GM12878 (cell line): ENCODE results near the gene IL4I1. TPM values are rescaled to one million over a fixed set of nuclear protein-coding genes. Genes with fewer than 3 reads are reported as not detected.

Experiments
- BACH1 ChIP-seq: fragments of 450-650 bp; IDR thresholded peaks from 2 replicates; pipeline ENCODE4 v1.6.1; 2017; ENCODE audit warnings: mild to moderate bottlenecking, borderline replicate concordance
- BHLHE40 ChIP-seq, 2 experiments: fragments of 450-650 bp in 1 of 2; IDR thresholded peaks; 2 replicates each; pipeline ENCODE4 v1.6.1; 2011 to 2017; ENCODE audit warnings: low read depth in 2 of 2, borderline replicate concordance in 1 of 2, improper control_type of control experiment in 1 of 2, low read length in 1 of 2, mild to moderate bottlenecking in 1 of 2
- BRCA1 ChIP-seq: IDR thresholded peaks from 2 replicates; pipeline ENCODE4 v1.6.1; 2011; ENCODE audit warnings: low read depth, low read length, improper control_type of control experiment
- CUX1 ChIP-seq: IDR thresholded peaks from 2 replicates; pipeline ENCODE4 v1.6.1; 2012; ENCODE audit warnings: improper control_type of control experiment, low read depth, low read length; ENCODE audit not compliant: insufficient replicate concordance
- EGR1 ChIP-seq, 2 experiments: IDR thresholded peaks; 1 replicate in 1 of 2; 2 replicates in 1 of 2; pipeline ENCODE4 v1.6.1; 2011 to 2012; ENCODE audit warnings: low read depth in 2 of 2, low read length in 2 of 2, borderline replicate concordance in 1 of 2, mild to moderate bottlenecking in 1 of 2, moderate library complexity in 1 of 2
- GATAD2B ChIP-seq: fragments of 450-650 bp; conservative IDR thresholded peaks from 2 replicates; pipeline ENCODE4 v1.6.1; 2017; ENCODE audit warnings: low read depth, mild to moderate bottlenecking, moderate library complexity
- HDGF ChIP-seq: fragments of 450-650 bp; IDR thresholded peaks from 2 replicates; pipeline ENCODE4 v1.6.1; 2016; ENCODE audit warnings: antibody characterized with exemption
- IKZF2 ChIP-seq, 2 experiments: fragments of 450-650 bp; IDR thresholded peaks; 2 replicates each; pipeline ENCODE4 v1.6.1; 2017; ENCODE audit warnings: mild to moderate bottlenecking in 2 of 2, moderate library complexity in 2 of 2
- MXI1 ChIP-seq: fragments of 150-350 bp; IDR thresholded peaks from 2 replicates; pipeline ENCODE4 v1.6.1; 2011; ENCODE audit warnings: low read depth, mild to moderate bottlenecking, inconsistent platforms, low read length, improper control_type of control experiment
- NFYA ChIP-seq: IDR thresholded peaks from 2 replicates; pipeline ENCODE4 v1.6.1; 2011; ENCODE audit warnings: low read depth, mild to moderate bottlenecking, low read length, improper control_type of control experiment, borderline replicate concordance
- RB1 ChIP-seq: fragments of 450-650 bp; formaldehyde crosslinking; IDR thresholded peaks from 2 replicates; pipeline ENCODE4 v1.6.1; 2017; ENCODE audit warnings: mild to moderate bottlenecking, borderline replicate concordance
- SMARCA5 ChIP-seq: fragments of 450-650 bp; IDR thresholded peaks from 2 replicates; pipeline ENCODE4 v1.6.1; 2017; ENCODE audit warnings: mild to moderate bottlenecking
- SMC3 ChIP-seq: IDR thresholded peaks from 2 replicates; pipeline ENCODE4 v1.6.1; 2011; ENCODE audit warnings: low read length, improper control_type of control experiment, borderline replicate concordance
- SUZ12 ChIP-seq: fragments of 200-600 bp; sonication (generic); IDR thresholded peaks from one replicate; pipeline ENCODE4 v1.6.1; 2018; ENCODE audit warnings: antibody characterized with exemption, mild to moderate bottlenecking; ENCODE audit not compliant: unreplicated experiment
- TCF12 ChIP-seq: IDR thresholded peaks from 2 replicates; pipeline ENCODE4 v1.6.1; 2011; ENCODE audit warnings: low read depth, mild to moderate bottlenecking, low read length
- ZNF24 ChIP-seq: fragments of 450-650 bp; IDR thresholded peaks from 2 replicates; pipeline ENCODE4 v1.6.1; 2017; ENCODE audit warnings: antibody characterized with exemption, mild to moderate bottlenecking
- ZSCAN29 ChIP-seq: fragments of 450-650 bp; IDR thresholded peaks from 2 replicates; pipeline ENCODE4 v1.6.1; 2017; ENCODE audit warnings: mild to moderate bottlenecking, moderate library complexity
- polyA plus RNA-seq, 11 experiments: library from polyadenylated mRNA; depleted of rRNA in 4 of 11; unstranded in 6 of 11; stranded (reverse) in 5 of 11; fragments of >200 nt; fragmentation: Nextera tagmentation in 4 of 11; fragmentation: Illumina TruSeq in 1 of 11; extraction: Ambion mirVana in 4 of 11; extraction: Trizol in 1 of 11; gene quantifications; 1 replicate in 1 of 11; 2 replicates in 10 of 11; pipeline versions ENCODE4 v1.2.1 to v1.2.3, GENCODE V29; 2011 to 2016; ENCODE audit warnings: inconsistent platforms in 2 of 11, missing spikeins in 2 of 11, low read depth in 1 of 11
- total RNA-seq, 4 experiments: library from RNA; depleted of rRNA in 3 of 4; stranded (reverse); fragments of >200 nt in 3 of 4; fragmentation: Illumina TruSeq in 1 of 4; extraction: Trizol in 1 of 4; gene quantifications; 2 replicates each; pipeline versions ENCODE4 v1.2.1 to v1.2.3, GENCODE V29; 2013 to 2021
- TF ChIP-seq, protein P1 (sequence below): fragments of 450-650 bp; IDR thresholded peaks from 2 replicates; pipeline ENCODE4 v1.6.1; 2018; ENCODE audit warnings: borderline replicate concordance, mild to moderate bottlenecking; ENCODE audit not compliant: partially characterized antibody

Gene IL4I1
- total and polyA plus RNA-seq, 10 of the 15 experiments (the other 5 are each of a cell fraction or from before 2014, with no cell fraction given), result 0.62 to 83.8 (median 42.8) TPM

DNA sequence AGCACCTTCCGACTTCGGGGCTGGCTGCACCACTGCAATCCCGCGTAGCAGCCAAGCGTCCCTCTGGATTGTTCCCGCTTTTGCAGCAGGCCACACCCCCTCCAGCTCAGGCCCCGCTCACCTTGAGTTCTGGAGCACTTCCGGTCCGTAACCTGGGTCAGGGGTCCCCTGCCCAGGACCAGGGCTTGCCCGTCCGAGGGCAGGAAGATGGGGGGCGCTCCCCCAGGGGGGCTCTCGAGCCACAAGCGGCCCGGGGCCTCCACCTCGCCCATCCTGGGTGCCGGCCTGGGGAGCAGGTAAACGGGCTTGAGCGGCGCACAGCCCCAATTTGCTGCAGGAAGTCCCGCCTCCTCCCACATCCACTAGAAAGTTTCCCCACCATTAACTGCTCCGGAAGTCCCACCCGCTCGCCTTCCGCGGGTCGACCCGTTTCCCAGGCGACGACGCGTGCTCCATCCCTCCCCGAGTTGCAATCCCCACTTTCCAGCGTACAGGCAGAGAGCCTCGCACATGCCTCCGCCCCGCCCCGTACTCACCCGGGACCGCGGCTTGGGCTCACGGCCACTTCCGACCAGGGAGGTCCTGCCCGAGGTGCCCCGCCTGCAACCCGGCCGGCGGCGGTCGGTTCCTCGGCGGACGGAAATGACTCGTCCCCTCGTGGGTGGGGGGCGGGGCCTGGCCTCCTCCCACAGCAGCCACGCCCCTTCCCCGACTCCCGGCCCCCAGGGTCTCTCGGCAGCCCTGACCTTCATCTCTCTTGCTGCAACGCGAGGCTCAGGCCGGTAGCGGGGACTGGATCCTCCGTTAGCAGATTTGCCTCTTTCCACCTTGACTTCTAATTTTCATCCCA lies 29.5 kb downstream of the IL4I1 start, which contains the start of gene PNKP (continued):
- TF ChIP-seq CUX1, result no peak
- TF ChIP-seq GATAD2B, result peak; percentile 90
- TF ChIP-seq TCF12, result no peak
- TF ChIP-seq SMC3, result no peak; the same call in 1 of the 2 replicates
- TF ChIP-seq HDGF, result peak; percentile 76; the same call in 1 of the 2 replicates
- TF ChIP-seq, protein P1, sequence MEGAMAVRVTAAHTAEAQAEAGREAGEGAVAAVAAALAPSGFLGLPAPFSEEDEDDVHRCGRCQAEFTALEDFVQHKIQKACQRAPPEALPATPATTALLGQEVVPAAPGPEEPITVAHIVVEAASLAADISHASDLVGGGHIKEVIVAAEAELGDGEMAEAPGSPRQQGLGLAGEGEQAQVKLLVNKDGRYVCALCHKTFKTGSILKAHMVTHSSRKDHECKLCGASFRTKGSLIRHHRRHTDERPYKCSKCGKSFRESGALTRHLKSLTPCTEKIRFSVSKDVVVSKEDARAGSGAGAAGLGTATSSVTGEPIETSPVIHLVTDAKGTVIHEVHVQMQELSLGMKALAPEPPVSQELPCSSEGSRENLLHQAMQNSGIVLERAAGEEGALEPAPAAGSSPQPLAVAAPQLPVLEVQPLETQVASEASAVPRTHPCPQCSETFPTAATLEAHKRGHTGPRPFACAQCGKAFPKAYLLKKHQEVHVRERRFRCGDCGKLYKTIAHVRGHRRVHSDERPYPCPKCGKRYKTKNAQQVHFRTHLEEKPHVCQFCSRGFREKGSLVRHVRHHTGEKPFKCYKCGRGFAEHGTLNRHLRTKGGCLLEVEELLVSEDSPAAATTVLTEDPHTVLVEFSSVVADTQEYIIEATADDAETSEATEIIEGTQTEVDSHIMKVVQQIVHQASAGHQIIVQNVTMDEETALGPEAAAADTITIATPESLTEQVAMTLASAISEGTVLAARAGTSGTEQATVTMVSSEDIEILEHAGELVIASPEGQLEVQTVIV, result peak; percentile 53
- TF ChIP-seq SUZ12, result no peak
- peak in 1 of 2 experiments; percentile 88; a peak in 2 of 3 replicates for TF ChIP-seq EGR1 (IDR thresholded peaks at IDR 0.05; ENCODE audit: borderline replicate concordance in 1 of 2, low read depth in 2 of 2, low read length in 2 of 2)
- TF ChIP-seq BRCA1, result no peak
- no peak for TF ChIP-seq IKZF2 (IDR thresholded peaks at IDR 0.05)
- peak; percentile 79; the same call in 1 of the 2 replicates for TF ChIP-seq RB1
- TF ChIP-seq BHLHE40 (IDR thresholded peaks at IDR 0.05; ENCODE audit: borderline replicate concordance in 1 of 2, low read depth in 2 of 2, low read length in 1 of 2), result peak; percentile 72 to 89
- TF ChIP-seq ZNF24, result no peak
- TF ChIP-seq ZSCAN29, result no peak
- TF ChIP-seq NFYA, result no peak
- TF ChIP-seq MXI1, result peak; percentile 85
- peak; percentile 75 for TF ChIP-seq BACH1
- TF ChIP-seq SMARCA5, result peak; percentile 18; the same call in 1 of the 2 replicates
